HL-60 (cell line): ENCODE data around the gene CYB5R4.

Source experiments
- DNase-seq, 2 experiments: peaks; one replicate each; pipeline ENCODE4 v3.0.0-alpha.2; 2010 to 2020; ENCODE audit warnings: low read depth in 1 of 2, low spot score in 1 of 2
- H3K27ac ChIP-seq: fragments of 250-450 bp; sonication (Bioruptor Pico); replicated peaks from 2 replicates; pipeline ENCODE4 v1.5.1; 2020; ENCODE audit warnings: mild to moderate bottlenecking, moderate library complexity
- H3K27me3 ChIP-seq: fragments of 250-450 bp; sonication (Bioruptor Pico); 2 replicates; pipeline ENCODE4 v1.5.1; 2021; ENCODE audit warnings: mild to moderate bottlenecking, moderate library complexity; ENCODE audit not compliant: insufficient read depth, poor library complexity, severe bottlenecking
- H3K4me3 ChIP-seq: replicated peaks from 2 replicates; pipeline ENCODE4 v1.5.1; 2011; ENCODE audit warnings: mild to moderate bottlenecking, control low read depth, low read length; ENCODE audit not compliant: insufficient read depth
- CTCF ChIP-seq: IDR thresholded peaks from one replicate; pipeline ENCODE4 v1.5.1; 2011; ENCODE audit warnings: low read length, control low read depth, inconsistent platforms; ENCODE audit not compliant: insufficient read depth
- GABPA ChIP-seq: IDR thresholded peaks from 2 replicates; pipeline ENCODE4 v1.6.1; 2012; ENCODE audit warnings: low read depth
- POLR2AphosphoS5 ChIP-seq: IDR thresholded peaks from 2 replicates; pipeline ENCODE4 v1.6.1; 2012; ENCODE audit warnings: low read depth
- SPI1 ChIP-seq: IDR thresholded peaks from 2 replicates; pipeline ENCODE4 v1.6.1; 2012; ENCODE audit warnings: low read depth, mild to moderate bottlenecking, borderline replicate concordance
- TF ChIP-seq, protein P1 (sequence below): IDR thresholded peaks from 2 replicates; pipeline ENCODE4 v1.6.1; 2012; ENCODE audit warnings: low read depth; ENCODE audit not compliant: insufficient replicate concordance

Gene CYB5R4

DNA sequence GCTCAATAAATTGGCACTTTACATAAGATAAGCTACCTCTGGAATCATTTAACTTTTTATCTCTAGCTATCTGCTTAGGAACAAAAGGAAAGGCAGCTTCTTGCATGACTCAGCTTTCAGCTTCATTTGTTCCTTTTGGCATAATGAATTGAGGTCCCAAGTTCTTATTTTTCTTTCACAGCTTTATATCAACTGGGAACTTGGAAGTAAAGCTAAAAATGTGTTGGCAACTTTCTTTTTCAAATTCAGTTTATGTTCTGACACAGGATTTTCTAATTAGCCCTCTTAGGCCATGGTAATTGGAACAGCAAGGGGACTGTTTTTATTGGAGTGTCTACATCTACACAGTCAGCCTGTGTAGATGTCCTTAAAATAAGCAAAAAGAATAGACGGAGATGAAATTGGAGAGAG, 118.8 kb downstream of the CYB5R4 start:
- no peaks in the 10 kb centered on the region for H3K27me3 ChIP-seq
- DNase-seq: no peak
- H3K4me3 ChIP-seq: no peak overlapping the region
- no peak overlapping the region for H3K27ac ChIP-seq
- TF ChIP-seq GABPA: no peak
- no peak for TF ChIP-seq SPI1
- no peak for TF ChIP-seq CTCF
- TF ChIP-seq, protein P1, sequence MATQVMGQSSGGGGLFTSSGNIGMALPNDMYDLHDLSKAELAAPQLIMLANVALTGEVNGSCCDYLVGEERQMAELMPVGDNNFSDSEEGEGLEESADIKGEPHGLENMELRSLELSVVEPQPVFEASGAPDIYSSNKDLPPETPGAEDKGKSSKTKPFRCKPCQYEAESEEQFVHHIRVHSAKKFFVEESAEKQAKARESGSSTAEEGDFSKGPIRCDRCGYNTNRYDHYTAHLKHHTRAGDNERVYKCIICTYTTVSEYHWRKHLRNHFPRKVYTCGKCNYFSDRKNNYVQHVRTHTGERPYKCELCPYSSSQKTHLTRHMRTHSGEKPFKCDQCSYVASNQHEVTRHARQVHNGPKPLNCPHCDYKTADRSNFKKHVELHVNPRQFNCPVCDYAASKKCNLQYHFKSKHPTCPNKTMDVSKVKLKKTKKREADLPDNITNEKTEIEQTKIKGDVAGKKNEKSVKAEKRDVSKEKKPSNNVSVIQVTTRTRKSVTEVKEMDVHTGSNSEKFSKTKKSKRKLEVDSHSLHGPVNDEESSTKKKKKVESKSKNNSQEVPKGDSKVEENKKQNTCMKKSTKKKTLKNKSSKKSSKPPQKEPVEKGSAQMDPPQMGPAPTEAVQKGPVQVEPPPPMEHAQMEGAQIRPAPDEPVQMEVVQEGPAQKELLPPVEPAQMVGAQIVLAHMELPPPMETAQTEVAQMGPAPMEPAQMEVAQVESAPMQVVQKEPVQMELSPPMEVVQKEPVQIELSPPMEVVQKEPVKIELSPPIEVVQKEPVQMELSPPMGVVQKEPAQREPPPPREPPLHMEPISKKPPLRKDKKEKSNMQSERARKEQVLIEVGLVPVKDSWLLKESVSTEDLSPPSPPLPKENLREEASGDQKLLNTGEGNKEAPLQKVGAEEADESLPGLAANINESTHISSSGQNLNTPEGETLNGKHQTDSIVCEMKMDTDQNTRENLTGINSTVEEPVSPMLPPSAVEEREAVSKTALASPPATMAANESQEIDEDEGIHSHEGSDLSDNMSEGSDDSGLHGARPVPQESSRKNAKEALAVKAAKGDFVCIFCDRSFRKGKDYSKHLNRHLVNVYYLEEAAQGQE: no peak
- TF ChIP-seq POLR2AphosphoS5: no peak

- H3K27me3 ChIP-seq: no peaks in the 10 kb centered on the region
- H3K4me3 ChIP-seq: no peak overlapping the region
- TF ChIP-seq POLR2AphosphoS5: no peak
- TF ChIP-seq, protein P1: no peak
- DNase-seq: no peak
- no peak overlapping the region for H3K27ac ChIP-seq
Measured at GRCh38 chr6:83978997-83979396, 119.5 kb downstream of the CYB5R4 start.

DNA sequence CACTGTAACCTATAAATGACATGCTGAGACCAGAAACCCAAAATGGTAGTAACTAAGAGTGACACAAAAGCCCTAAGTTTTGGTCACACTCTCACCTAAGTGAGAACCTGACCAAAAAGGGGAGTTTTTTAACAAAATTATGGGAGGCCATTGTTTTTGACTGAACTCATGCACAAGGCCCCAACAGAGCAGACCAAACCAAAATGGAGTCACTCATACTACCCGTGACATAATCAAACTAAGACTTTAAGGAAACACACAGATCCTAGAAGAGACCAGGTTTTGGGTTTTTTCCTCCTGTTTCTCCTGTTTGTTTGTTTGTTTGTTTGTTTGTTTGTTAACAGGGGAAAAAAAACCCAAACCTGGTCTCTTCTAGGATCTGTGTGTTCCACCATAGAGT, 124.9 kb downstream of the CYB5R4 start:
- H3K27me3 ChIP-seq: no peaks in the 10 kb centered on the region
- TF ChIP-seq SPI1: no peak
- TF ChIP-seq GABPA: no peak
- TF ChIP-seq, protein P1: no peak
- no peak for TF ChIP-seq CTCF
- no peak for TF ChIP-seq POLR2AphosphoS5
- DNase-seq: no peak
- H3K27ac ChIP-seq: no peak overlapping the region
- H3K4me3 ChIP-seq: no peak overlapping the region

DNA sequence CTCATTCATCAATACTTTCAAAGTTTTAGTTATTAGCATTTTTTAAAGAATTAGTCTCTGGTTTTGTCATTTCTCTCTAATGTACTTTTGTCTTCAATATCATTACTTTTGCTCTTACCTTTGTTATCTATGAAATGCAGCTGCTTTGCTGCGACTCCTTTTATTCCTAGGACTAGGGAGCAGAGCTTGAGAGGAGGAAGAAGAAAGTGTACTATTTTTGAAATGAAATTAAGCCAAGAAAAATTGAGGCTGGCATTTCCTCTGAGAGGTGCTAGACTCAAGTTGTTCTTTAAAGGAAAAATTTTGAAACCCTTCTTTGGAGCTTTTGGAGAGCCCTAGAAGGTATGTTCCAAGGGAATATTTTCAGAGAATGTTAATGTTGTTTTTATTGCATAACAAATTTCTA, 125.8 kb downstream of the CYB5R4 start:
- Histone ChIP-seq H3K27ac (no peak overlapping the region), H3K27me3 (no peaks in the 10 kb centered on the region), H3K4me3 (no peak overlapping the region)
- DNase-seq: no peak
- TF ChIP-seq, protein P1: no peak
- no peak for TF ChIP-seq GABPA
- no peak for TF ChIP-seq SPI1
- TF ChIP-seq CTCF: no peak
